HG02759 (cell line): Measurements from ENCODE around the gene P3H2.

Source experiments
- ATAC-seq: cut with Tn5 transposase; IDR thresholded peaks from one replicate; pipeline ENCODE4 v1.9.1; 2021; ENCODE audit warnings: mild to moderate bottlenecking, moderate library complexity; ENCODE audit not compliant: unreplicated experiment

Gene P3H2

DNA sequence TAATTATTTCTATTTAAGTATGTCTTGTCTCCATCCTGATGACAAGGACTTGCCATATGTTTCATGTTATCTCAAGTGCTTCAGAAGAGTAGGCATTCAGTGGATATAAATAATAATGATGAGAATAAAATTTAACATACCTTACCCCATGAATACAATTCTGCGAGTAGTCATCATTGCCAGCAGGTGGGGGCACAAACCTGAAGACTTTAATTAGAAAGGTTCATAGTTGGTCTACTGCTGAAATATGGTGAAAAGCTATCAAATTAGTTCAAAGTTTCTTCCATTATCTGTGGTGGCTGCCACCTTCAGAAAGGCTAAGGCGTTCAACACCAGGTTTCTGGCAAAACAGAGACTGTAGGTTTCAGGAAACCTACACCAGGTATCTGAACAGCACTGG, 100.9 kb downstream of the P3H2 start:
- no peak for ATAC-seq

DNA sequence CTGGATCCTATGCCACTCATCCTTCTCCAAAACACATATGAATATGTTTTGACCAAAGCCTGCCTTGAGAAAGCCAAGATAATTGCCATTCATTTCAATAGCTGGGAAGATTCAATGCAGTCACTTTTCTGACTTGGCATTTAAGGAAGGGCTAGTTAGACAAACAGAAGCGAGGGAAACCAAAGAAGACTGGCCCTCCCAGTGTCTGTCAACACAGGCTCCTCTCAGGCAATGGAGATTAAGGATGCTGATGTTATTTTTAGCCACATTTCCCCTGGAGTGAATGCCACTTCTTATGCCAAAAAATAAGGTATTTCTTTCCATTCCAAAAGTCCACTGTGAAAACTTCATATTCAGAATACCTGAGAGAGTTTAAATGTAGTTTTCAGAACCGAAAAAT, 101.7 kb downstream of the P3H2 start:
- ATAC-seq, result no peak

DNA sequence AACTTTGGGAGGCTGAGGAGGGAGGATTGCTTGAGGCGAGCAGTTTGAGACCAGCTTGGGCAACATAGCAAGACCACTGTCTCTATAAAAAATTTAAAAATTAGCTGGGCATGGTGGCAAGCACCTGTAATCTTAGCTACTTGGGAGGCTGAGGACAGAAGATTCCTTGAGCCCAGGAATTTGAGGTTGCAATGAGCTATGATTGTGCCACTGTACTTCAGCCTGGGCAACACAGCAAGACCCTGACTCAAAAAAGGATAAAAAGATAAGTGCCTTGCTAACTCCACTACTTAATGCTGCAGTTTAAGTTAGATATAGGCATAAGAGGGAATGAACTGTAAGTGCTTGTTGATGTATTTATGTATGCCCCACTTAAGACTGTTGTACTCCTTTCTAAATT, 102.2 kb downstream of the P3H2 start:
- no peak for ATAC-seq

DNA sequence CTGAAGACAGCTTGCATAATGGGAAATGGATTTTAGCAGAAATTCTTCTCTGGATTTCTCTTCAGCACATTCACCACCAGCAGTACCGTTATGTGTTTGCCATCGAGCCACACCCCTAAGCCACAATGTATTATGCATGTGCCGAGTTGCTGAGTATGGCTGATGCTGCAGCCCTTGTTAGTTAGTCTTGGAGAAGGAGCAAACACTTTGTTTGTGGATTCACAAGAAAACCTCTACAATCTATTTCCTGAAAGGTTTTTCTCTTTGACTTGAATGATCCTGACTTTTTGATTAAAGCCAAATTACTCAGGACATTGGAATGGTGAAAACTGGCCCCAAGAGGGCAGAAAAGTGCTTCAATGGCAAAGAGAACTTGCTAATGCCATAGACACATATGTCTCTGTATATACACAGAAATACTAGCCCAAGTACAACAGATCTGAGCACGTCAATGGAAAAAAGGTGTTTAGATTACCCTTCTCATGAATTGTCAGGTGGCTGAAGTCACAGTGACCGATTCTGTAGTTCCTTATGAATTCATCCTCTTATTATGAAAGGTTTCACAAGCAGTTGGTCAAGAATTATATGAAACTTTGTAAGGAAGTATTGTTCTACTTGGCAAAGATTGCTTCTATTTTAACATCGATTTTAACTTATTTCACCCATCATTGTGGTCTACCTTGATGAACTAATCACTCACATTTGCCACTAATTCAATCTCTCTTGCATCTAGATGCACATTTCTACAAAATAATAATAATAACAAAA, 103.0 kb downstream of the P3H2 start:
- ATAC-seq, result no peak

DNA sequence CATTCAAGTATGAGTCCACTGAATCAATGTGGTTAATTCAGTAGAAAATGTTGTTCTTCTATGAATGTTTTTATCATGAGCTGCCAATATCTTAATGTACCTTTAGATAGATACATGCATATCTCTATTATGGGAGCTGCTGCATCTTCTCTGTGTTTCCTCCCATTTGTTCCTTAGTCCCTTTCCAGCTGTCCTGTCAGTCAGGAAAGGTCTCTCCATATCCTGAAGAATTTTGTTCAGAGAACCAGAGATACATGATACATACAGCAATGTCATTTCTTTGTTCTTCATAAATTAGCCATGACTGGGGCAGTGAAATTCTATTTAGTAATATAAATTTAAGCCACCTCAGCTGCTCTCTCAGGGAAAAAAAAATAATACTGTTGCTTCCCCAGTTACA, 103.7 kb downstream of the P3H2 start:
- ATAC-seq, result no peak

DNA sequence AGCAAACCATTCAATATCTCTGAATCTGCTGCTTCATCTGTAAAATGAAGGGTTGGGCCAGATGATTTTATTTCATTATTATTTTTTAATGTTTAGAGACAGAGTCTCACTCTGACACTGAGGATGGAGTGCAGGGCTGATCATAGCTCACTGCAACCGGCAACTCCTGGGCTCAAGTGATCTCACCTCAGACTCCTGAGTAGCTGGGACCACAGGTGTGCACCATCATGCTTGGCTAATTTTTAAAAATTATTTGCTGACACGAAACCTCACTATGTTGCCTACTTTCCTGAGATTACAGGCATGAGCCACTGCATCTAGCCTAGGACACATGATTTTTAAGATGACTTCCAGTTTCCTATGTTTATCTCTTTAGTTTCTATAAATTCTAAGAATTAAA, 105.8 kb downstream of the P3H2 start:
- no peak for ATAC-seq

DNA sequence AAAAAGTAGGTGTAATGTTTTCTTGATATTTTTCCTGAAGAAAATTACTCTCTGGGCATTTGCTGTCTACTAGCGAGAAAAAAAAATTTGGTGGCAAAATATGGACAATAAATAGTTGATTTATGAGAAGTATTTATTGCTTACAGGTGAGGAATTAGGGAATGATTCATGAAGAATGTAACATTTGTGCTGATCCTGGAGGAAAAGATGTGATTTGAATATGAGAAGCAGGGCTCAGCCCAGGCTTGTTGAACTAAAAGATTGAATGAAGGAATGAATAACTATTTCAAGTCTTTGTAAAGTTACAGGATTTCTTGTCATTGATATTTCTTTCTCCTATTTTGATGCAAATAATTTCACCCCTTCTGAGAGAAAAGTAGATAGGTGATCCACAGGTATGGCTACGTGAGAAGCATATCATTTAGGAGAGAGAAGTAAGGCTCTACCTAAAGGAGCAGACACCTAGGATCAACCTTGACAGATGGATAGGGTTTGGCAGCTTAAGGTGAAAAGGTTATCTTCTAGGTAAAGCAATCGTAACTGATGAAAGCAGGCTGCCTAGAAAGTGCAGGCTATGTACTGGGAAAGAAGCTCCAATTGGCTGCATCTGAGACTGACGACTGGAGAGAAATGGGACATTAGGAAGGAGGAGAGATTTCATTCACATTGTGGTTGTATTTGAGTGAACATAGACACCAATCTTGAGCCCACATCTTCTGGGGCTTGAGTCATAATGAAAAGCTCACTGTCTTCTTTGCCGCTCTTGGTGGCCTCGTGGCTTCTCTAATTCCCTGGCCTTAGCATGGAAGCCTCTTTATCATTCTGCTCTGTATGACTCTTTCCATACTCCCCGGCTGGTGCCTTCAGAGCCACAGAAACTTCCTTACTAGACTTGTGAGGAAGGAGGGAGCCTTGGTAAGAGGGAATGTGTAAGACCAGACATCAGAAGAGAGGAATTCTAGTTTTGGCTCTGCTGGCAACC, 106.5 kb downstream of the P3H2 start:
- no peak for ATAC-seq

DNA sequence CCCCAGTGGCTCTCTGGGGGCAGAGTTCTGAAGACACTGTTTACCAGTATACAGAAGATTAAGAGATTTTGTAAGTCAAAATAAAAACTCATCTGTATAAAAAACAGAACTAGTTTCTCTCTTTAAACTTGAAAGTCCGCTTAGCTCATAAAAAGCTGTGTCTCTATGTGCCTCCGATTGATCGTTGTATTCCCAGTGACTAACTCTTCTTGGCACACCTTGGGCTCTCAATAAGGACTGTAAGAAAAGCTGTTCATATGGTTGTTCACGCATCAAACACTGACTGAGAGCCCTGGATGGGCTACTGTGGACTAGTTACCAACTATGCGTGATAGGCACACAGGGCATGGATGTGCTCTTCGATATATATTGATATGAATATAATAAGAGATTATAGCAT, 107.9 kb downstream of the P3H2 start:
- no peak for ATAC-seq

DNA sequence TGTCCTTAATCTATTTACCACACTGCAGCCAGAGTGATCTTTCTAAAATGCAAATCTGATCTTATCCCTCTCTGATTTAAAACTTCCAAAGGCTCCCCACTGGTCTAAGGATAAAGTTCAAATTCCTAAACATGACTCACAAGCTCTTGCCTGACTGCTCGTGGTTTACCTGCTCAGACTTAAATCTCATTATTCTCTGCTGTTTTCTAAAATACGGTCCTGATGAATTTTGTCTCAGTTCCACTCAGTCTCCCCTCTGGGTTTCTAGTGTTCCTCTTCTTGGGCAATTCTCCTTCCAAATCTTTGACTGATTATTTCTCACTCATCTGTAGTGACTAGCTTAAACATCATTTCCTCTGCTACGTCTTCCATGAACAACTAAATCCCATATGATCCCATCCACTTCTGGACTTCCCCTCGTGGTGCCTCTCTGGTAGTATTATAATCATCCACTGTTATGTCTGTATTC, 108.3 kb downstream of the P3H2 start:
- ATAC-seq, result no peak

DNA sequence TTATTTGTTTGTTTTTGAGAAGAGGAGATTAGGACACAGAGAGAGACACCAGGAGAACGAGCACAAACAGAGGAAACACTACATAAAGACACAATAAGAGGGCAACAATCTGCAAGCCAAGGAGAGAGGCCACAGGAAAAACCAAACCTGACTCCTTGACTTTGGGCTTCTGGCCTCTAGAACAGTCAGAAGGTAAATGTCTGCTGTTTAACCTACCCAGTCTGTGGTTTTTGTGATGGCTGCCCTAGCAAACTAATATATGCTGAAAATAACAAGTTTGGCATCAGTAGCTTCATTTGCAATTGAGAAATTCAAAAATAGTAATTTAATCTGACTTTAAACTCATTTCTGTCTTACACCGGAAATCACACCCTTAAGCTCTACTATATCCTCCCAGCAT, 110.2 kb downstream of the P3H2 start:
- no peak for ATAC-seq

DNA sequence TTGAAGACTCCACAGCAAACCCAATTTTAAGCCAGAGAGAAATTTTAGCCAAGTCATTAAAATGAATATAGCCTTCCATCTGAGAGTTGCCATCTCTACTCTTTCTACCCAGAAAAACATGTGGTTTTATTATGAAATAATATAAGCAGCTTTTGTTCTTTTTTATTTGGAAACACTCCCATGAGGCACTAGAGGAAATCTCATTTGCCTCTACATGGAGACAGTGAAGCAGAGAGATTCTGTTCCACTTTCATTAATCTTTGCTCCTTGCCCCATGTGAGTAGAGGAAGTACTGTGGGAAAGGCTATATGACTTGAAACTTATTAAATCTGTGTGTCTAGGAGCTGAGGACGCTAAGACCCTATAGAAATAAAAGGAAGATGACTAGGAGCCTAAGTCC, 111.1 kb downstream of the P3H2 start:
- no peak for ATAC-seq

DNA sequence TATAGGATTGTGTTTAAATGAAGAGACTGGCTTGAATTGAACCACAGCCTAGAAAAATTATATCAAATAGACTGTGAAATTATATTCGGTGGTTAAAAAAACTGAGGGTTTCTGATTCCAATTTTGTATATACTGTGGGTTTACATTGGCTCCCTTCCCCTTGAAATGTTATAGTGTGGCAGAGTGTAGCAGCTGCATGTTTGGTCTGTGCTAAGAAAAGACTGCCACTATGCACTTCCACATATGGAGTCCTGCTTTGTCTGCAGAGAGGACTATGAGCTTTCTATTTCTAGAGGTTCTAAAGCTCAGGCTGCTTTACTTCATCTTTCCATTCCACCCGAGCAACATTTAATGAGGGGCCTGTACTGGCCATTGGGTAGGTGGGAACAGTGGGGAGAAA, 112.3 kb downstream of the P3H2 start:
- ATAC-seq, result no peak

DNA sequence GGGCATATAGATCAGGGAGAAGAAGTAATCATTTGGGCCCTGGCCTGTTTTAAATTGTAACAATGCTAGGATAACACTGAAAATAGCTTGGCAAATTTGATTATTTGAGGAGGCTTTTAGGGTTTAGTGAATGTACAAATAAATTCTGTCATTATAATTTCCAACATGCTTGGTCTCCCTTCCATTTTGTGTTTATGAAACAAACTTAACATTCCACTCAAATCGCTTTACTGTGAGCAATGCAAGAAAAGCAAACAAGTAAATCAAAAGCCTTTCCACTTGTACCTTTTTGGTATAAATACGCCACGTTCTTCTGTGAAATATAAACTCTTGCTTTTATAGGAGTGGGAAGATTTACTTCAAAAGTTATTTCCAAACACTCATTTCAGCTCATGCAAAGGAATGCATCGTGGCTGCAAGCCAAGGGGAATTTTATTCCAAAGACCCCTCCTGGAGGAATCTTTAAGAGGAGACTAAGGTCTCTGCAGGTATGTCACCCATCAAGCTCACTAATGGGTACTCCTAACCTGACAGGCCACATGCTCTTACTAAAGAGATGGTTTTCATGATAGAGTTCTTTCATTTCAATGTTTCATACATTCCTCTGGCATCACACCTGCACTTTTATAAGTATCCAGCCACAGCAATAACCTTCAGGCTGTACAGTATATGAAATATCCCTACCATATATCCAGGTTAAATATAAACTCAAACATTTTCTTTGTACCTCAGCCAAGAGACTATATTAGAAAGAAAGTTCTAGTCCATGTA, 115.2 kb downstream of the P3H2 start:
- ATAC-seq, result no peak

DNA sequence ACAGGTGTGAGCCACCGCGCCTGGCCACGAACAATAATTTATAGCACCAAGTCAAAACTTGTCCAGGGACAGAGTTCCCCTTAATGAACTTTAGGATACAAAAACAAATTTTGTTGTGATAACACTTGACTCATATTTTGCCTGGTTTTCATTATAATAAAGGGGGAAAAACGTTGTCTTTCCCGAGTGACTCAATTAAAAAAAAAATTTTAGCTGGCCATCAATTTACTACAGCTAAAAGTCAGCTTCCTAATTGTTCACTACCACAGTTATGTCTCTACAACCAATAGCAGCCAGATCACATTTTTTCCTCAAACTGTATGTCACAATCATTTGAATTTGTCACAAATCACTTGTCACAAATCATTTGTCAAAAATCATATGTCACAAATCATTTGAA, 116.0 kb downstream of the P3H2 start:
- ATAC-seq, result no peak

DNA sequence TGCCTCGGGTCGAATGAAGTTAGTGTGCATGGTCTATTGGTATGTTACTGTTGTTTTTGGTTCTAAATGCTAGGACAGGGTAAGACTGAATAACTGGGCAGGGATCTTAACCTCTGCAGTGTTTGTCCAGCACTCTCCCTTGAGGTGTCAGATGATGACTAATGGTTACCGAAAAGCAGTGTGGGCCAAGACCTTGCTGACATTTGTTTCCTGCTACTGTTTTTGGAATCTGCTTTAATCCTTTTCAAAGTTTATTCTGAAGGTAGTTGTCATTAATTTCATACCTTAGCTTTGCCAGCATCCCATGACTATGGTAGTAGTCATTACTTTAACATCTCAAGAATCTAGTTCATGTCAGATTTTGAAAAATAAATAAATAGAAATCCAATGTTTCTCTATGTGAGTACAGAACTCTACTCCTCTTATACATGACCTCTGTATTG, 117.0 kb downstream of the P3H2 start:
- no peak for ATAC-seq

DNA sequence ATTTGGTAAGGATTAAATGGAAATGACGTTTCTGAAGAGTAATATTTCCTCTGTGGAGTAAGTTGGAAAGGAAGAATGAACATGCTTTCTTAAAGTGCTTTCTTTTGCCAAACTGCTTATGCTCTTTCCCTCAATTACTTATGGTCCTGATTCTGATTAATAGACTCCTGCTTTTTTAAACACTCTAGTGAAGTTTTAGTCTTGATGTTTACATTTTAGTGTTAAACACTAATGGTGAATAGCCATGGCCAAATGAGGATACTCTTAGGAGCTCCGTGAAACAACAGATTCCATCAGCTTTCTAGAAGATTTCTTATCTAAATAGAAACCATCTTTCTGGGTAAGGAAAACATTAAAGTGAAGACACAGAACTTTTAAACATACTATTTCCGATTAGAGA, 117.6 kb downstream of the P3H2 start:
- no peak for ATAC-seq

DNA sequence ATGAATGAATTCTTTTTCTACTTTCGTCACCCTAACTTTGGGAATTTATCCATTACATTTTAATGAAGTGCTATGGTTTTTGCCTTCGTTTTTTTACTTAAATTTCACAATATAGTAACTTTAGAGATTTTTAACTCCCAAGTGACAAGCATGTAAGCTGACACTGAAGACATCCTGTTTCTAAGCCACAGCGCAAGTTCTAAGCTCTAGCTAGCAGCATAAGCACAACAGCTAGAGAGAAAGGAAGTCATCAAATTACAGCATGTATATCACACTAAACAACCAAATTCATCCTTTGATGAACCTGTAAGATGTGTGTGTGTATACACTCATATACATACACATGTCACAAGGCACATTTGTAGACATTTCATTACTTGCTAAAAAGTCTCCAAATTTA, 119.3 kb downstream of the P3H2 start:
- no peak for ATAC-seq

DNA sequence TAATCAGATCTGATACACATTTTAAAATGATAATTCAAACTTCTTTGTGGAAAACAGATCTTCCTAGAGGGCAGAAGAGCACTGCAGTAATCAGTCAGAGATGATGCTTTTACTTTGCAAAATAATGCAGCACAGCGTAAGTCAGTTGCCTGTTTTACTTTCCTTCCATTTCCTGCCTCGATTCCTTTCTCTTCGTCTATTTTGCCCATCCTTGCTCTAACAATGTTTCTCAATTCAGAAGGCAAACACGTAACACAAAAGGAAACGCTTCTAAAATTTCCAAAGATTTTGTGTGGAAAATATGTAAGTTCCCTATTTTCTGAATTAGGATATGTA, 119.9 kb downstream of the P3H2 start:
- ATAC-seq, result no peak

DNA sequence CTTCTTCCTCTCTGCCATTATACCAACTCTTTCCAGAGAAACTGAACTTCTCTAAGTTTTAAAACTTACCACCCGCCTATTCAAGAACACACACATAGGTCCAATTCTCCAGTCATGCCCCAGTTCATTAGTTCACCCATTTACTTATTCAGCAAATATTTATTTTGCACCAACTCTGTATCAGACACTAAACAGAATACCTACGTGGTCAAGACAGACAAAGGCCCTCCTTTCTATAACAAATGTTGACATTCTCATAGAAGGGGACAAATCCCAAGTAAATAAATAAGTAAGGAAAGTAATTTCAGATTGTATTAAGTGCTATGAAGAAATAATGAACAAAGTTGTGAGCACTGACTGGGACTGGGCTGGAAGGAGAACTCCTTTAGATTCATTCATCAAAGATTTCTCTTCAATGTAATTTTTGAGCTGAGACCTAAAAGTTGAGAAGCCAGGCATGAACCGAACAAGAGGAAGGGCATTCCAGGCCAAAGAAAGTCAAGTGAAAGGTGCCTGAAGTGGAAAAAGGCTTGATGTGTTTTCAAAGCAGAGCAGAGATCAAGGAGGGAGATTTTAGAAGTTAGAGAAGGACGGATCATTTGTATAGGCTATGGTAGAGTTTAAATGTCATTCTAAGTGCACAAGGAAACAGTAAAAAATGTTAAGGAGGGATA, 120.4 kb downstream of the P3H2 start:
- no peak for ATAC-seq

DNA sequence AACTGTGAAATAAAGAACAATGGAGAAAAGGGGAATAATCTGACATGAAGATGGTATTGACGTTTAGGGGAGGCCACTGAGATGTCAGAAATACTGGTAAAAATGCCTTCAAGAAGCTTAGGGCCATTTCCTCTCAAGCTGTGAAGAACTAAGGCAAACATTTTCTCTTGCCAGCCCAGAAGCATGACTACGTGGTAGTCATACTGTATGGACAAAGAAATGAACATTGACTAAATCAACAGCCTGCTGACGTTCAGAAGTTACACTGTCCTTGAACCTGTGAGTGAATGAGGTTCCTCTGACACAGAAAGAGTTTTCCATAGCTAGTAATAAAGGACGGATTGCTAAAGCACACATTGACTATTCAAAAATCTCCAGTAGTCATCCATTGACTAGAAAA, 121.0 kb downstream of the P3H2 start:
- ATAC-seq, result no peak

DNA sequence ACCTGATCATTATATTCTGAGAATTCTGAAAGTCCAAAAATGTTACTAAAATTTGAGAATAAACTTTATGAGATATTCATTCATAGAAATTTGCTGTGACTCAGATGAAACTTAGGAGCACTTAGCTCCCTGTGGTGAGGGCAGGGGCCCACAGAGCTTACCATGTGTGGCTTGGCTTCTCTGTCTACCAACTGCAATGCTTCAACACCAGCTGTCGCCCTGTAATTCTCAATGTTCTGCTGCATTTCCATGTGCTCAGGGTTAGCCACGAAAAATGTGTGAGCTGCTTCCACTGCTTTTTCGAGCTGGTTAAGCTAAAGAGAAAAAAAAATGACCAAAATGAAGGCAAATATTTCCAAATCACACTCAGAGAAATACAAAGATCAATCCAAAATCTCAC, 125.6 kb downstream of the P3H2 start:
- no peak for ATAC-seq
